ENCODE results near the gene CMPK2. TPM values are rescaled to one million over a fixed set of nuclear protein-coding genes. Genes with fewer than 3 reads are reported as not detected.

Gene CMPK2
- total RNA-seq, 2 experiments from 2014 or later = 102 to 106 TPM

DNA sequence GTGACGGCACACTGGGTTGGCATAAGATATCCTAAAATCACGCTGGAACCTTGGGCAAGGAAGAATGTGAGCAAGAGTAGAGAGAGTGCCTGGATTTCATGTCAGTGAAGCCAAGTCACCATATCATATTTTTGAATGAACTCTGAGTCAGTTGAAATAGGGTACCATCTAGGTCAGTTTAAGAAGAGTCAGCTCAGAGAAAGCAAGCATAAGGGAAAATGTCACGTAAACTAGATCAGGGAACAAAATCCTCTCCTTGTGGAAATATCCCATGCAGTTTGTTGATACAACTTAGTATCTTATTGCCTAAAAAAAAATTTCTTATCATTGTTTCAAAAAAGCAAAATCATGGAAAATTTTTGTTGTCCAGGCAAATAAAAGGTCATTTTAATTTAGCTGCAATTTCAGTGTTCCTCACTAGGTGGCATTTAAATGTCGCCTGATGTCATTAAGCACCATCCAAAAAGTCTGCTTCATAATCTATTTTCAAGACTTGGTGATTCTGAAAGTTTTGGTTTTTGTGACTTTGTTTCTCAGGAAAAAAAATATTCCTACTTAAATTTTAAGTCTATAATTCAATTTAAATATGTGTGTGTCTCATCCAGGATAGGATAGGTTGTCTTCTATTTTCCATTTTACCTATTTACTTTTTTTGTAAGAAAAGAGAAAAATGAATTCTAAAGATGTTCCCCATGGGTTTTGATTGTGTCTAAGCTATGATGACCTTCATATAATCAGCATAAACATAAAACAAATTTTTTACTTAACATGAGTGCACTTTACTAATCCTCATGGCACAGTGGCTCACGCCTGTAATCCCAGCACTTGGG is 31.4 kb upstream of the CMPK2 start:
- H3K9me3 Mint-ChIP-seq = peaks cover 21% of the 10 kb centered on the region
- H3K36me3 Mint-ChIP-seq = peaks cover 76% of the 10 kb centered on the region
- ATAC-seq (ENCODE audit: low read depth) (no peak), DNase-seq (no peak)
- peaks cover 20% of the 10 kb centered on the region for H3K4me1 Mint-ChIP-seq
- H3K27me3 Mint-ChIP-seq = no peaks in the 10 kb centered on the region
- no peak overlapping the region for H3K4me3 Mint-ChIP-seq
- POLR2A ChIA-PET = interaction anchor here (1.1 to 2.3 kb wide), 10 partner anchors 9 to 32 kb away, joined by 3 to 14 read pairs (median 8); partner anchors contain the start of genes CMPK2 and RSAD2
- peak overlapping the region; percentile 35 for H3K27ac Mint-ChIP-seq

DNA sequence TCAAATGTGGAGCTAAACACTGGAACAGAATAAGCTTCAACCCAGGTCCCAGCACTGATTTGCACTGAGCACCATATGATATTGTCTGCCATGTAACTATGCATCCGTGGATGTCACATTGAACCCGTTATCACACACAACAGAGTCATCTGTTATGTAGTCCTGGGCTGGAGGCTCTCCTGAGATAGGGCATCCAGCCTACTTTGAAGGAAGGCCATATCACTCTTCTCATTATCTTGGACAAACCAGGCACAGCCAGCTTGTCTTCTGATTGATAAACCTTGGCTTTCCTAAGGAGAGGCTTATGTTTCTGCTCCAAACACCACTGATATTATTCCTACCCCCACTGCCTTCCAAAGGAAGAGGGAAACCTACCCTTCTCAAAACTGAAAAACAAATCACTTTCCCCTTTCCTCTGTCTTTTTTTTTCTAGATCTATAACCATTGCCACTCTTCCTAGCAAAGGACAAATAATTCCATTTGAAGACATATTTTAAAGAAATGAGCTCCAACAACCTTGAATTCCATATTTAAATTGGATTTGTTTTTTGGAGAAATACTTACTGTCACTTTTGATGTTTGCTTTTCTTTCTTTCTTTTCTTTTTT is 28.3 kb upstream of the CMPK2 start:
- POLR2A ChIA-PET = interaction anchor here (0.9 to 1.5 kb wide), 5 partner anchors 9 to 24 kb away, joined by 3 to 10 read pairs (median 4); partner anchors contain the start of gene RSAD2
- no peak overlapping the region for H3K4me3 Mint-ChIP-seq
- H3K27me3 Mint-ChIP-seq = no peaks in the 10 kb centered on the region
- H3K36me3 Mint-ChIP-seq = peaks cover 53% of the 10 kb centered on the region
- no peak for DNase-seq
- H3K4me1 Mint-ChIP-seq = peaks cover 10% of the 10 kb centered on the region
- H3K9me3 Mint-ChIP-seq = no peaks in the 10 kb centered on the region
- peak overlapping the region; percentile 46 for H3K27ac Mint-ChIP-seq
- ATAC-seq (ENCODE audit: low read depth) = no peak

DNA sequence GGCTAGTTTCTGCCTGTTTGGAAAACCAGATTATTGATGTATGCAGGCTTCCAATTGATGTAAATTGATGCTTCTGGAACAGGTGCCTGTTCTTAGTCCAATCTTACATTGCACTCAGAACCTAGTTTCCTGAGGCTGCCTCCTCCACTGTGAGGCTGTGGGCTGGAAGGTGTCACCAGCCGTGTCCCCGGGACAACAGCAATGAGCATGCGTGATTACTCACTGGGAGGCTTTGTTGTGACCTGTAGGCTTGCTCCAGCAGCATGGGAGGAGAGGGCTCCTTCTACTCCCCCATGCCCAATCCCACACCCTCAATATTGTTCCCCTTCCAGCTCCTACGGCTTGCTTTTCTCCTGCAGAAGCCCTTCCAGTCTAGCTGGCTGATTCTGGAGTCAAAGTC is 23.0 kb upstream of the CMPK2 start:
- POLR2A ChIA-PET = interaction anchor here (1.3 to 1.5 kb wide), 3 partner anchors 8 to 27 kb away, joined by 4 to 7 read pairs (median 5); no protein-coding TSS in a partner anchor
- H3K4me1 Mint-ChIP-seq = peaks cover 32% of the 10 kb centered on the region
- peak overlapping the region; percentile 67 for H3K27ac Mint-ChIP-seq
- no peaks in the 10 kb centered on the region for H3K27me3 Mint-ChIP-seq
- ATAC-seq (ENCODE audit: low read depth) (no peak), DNase-seq (no peak)
- H3K36me3 Mint-ChIP-seq = peaks cover 55% of the 10 kb centered on the region
- H3K4me3 Mint-ChIP-seq = no peak overlapping the region
- H3K9me3 Mint-ChIP-seq = no peaks in the 10 kb centered on the region

DNA sequence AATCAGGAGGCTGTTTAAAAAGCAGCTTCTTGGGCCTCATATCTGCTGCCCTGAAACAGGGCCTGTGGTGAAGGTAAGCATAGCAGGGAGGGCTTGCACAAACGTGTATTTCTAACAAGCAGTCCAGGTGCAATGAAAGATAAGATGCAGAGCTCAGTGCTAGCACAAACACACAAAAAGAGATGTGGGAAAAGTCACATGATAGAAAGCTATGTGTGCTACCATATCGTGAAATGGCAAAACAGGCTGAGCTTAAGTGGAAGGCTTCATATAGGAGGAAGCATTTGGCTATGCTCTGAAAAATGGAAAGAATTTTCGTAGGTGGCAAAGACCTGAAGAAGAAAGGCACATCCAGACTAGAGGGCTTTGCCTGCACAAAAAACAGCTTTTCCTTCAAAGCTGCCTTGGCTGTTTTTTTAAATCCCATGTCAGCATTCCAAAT is 22.1 kb upstream of the CMPK2 start:
- Mint-ChIP-seq H3K4me1 (peaks cover 35% of the 10 kb centered on the region), H3K27ac (peak overlapping the region; percentile 36), H3K36me3 (peaks cover 57% of the 10 kb centered on the region), H3K4me3 (no peak overlapping the region), H3K9me3 (no peaks in the 10 kb centered on the region), H3K27me3 (no peaks in the 10 kb centered on the region)
- no peak for ATAC-seq (ENCODE audit: low read depth)
- POLR2A ChIA-PET = interaction anchor here (1.3 to 3.1 kb wide), 5 partner anchors 8 to 26 kb away, joined by 4 to 12 read pairs (median 5); partner anchors contain the start of gene RSAD2
- DNase-seq = no peak

DNA sequence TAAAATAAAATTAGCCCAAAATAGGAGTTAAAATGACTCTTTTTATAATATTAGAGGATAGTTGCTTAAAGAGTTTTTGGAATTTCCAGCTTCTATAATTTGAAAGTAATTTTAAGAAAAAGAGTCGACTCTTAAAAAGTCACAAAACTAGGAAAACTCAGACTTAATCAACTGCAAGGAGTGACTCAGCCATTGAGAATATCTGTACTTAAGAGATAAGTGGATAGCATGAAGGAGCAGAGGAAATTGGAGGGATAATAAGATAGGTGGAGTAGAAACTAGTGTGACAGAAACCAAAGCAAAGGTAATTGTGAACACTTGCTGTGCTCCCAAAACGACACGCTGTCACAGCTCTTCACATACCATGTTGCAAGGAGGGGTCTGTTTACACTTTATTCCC is 20.3 kb upstream of the CMPK2 start:
- Mint-ChIP-seq H3K27me3 (no peaks in the 10 kb centered on the region), H3K27ac (no peak overlapping the region), H3K9me3 (no peaks in the 10 kb centered on the region), H3K4me3 (no peak overlapping the region), H3K36me3 (peaks cover 67% of the 10 kb centered on the region), H3K4me1 (peaks cover 53% of the 10 kb centered on the region)
- ATAC-seq (ENCODE audit: low read depth) = no peak
- no peak for DNase-seq
- POLR2A ChIA-PET = interaction anchor here (1.5 to 3.1 kb wide), 3 partner anchors 8 to 23 kb away, joined by 3 to 12 read pairs (median 8); partner anchors contain the start of genes CMPK2 and RSAD2

DNA sequence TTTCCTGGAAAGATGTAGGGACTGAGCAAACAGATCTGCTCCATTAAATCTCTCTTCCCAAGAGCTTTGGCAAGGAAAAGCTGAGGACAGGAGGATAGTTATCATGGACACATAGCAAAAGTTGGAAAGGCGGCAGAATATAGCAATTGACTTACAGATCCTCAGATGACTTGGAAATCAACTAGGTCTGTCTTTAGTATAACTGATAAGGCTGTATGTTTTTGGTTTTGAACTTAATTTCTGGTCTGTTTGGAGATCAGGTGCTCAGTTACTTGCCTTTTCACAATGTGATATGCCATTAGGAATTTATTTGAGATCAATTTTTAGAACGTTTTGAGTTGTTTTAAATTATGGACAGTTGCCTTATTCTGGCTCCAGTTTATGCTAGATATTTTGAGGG is 19.8 kb upstream of the CMPK2 start:
- Mint-ChIP-seq H3K9me3 (no peaks in the 10 kb centered on the region), H3K27me3 (no peaks in the 10 kb centered on the region), H3K4me1 (peaks cover 54% of the 10 kb centered on the region), H3K4me3 (no peak overlapping the region), H3K27ac (no peak overlapping the region), H3K36me3 (peaks cover 69% of the 10 kb centered on the region)
- DNase-seq = no peak
- POLR2A ChIA-PET = interaction anchor here (0.6 to 3.1 kb wide), 6 partner anchors 8 to 33 kb away, joined by 3 to 12 read pairs (median 4); partner anchors contain the start of genes CMPK2 and RSAD2
- no peak for ATAC-seq (ENCODE audit: low read depth)

DNA sequence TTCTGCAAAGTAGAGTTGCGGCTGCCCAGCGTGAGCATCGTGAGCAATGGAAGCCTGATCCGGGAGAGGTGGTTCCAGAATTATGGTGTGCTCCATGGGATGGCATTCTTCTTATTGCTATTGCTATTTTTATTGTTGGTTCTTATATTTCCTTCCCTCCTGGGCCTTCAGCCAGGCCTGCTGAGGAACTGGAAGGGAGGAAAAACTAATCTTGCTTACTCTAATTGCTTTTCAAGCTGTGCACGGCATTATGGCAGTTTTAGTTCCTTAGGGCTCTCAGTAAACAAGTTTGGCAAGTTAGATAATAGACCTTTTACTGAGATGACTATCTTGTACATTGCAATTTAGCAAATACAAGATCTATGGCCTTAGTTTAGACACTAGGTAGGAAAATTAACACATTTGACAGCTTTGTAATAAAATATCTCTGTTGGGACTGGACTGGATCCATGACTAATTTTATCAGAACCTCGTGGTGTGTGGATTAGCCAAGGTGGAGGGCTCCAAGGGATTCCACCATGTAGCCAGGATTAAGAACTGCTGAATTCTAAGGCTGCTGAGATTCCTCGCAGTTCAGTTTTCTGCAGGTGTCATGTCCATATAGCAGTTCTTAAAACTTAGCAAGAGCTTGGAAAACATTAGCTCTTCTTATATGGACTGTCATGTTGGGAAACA is 17.9 kb upstream of the CMPK2 start:
- DNase-seq (no peak), ATAC-seq (ENCODE audit: low read depth) (no peak)
- POLR2A ChIA-PET = interaction anchor here (1.0 to 1.9 kb wide), 4 partner anchors 11 to 26 kb away, joined by 3 to 4 read pairs (median 4); partner anchors contain the start of gene CMPK2
- peaks cover 58% of the 10 kb centered on the region for H3K4me1 Mint-ChIP-seq
- peak overlapping the region; percentile 8 for H3K4me3 Mint-ChIP-seq
- no peak overlapping the region for H3K27ac Mint-ChIP-seq
- H3K36me3 Mint-ChIP-seq = peaks cover 77% of the 10 kb centered on the region
- no peaks in the 10 kb centered on the region for H3K9me3 Mint-ChIP-seq
- H3K27me3 Mint-ChIP-seq = no peaks in the 10 kb centered on the region

DNA sequence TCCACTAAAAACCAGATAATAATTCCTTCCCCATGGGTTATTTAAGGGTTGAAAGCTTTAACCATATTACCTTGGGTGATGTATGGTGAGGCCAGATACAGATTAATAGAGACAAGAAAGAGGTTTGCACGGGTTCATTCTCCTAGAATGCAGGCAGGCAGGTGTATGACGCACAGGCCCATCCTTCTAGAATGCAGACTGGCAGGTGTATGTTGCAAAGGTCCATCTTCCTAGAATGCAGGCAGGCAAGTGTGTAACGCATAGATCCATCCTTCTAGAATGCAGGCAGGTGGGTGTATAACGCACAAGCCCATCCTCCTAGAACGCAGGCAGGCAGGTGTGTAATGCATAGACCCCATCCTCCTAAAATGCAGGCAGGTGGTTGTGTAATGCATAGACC is 15.8 kb upstream of the CMPK2 start:
- ATAC-seq (ENCODE audit: low read depth) = no peak
- peaks cover 69% of the 10 kb centered on the region for H3K36me3 Mint-ChIP-seq
- no peaks in the 10 kb centered on the region for H3K9me3 Mint-ChIP-seq
- H3K4me1 Mint-ChIP-seq = peaks cover 60% of the 10 kb centered on the region
- peak overlapping the region; percentile 90 for H3K4me3 Mint-ChIP-seq
- POLR2A ChIA-PET = interaction anchor here (2.5 to 9.1 kb wide), 5 partner anchors 9 to 38 kb away, joined by 7 to 557 read pairs (median 80); partner anchors contain the start of gene CMPK2
- no peak for DNase-seq
- H3K27me3 Mint-ChIP-seq = no peaks in the 10 kb centered on the region
- peak overlapping the region; percentile 82 for H3K27ac Mint-ChIP-seq

DNA sequence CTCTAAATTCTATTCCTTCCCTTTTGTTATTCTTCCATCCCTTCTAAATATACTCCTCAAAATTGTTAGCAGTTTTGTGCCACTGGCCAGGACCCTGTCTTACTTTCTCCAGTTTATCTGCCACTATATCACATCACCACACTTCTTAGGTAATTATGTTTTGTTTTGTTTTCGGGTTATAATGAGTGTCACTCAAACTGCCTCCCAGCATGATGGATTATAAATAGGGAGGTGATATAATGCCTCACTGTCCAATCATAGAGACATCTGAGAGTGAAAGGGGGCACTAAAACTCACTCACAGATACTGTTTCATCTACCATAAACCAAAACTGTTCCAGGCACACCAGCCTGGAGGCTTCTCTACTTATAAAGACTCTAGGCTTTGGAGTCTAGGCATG is 15.3 kb upstream of the CMPK2 start:
- Mint-ChIP-seq H3K4me1 (peaks cover 60% of the 10 kb centered on the region), H3K36me3 (peaks cover 65% of the 10 kb centered on the region)
- POLR2A ChIA-PET = interaction anchor here (2.5 to 9.1 kb wide), 6 partner anchors 9 to 39 kb away, joined by 7 to 557 read pairs (median 60); partner anchors contain the start of gene CMPK2

DNA sequence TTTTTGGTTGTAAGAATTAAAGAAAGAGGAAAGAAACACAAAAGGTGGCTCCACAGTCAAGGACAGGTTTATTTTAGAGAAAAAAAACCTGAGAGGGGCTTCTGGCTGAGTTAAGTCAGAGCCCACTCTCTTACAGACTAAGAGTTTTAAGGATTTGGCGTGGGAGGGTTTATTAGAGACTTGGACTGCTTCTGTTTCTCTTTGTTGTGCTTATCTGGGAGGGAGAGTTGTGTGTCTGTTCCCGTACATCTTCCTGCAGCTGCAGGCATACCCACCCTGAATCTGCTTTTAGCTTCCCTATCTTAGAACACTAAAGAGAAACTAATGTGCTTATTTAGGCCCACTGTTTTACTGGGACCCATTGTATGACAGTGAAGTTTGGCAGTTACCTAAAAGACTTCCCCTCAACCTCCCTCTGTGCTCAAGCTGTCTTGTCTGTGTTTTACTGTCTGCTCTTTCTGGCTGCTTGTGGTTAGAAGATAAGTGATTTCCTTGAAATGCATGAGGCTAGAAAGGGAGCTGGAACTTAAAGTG is 14.6 kb upstream of the CMPK2 start:
- DNase-seq (no peak), ATAC-seq (ENCODE audit: low read depth) (peak; percentile 42)
- Mint-ChIP-seq H3K27me3 (no peaks in the 10 kb centered on the region), H3K9me3 (no peaks in the 10 kb centered on the region), H3K4me3 (peak overlapping the region; percentile 97), H3K36me3 (peaks cover 63% of the 10 kb centered on the region), H3K27ac (peak overlapping the region; percentile 97), H3K4me1 (peaks cover 58% of the 10 kb centered on the region)
- POLR2A ChIA-PET = interaction anchor here (0.6 to 9.1 kb wide), 9 partner anchors 8 to 1801 kb away, joined by 4 to 557 read pairs (median 26); partner anchors contain the start of gene CMPK2

More for the DNA sequence above, 15.3 kb upstream of the CMPK2 start:
- ATAC-seq (ENCODE audit: low read depth) (no peak), DNase-seq (no peak)
- Mint-ChIP-seq H3K27me3 (no peaks in the 10 kb centered on the region), H3K9me3 (no peaks in the 10 kb centered on the region), H3K27ac (peak overlapping the region; percentile 82), H3K4me3 (peak overlapping the region; percentile 90)

DNA sequence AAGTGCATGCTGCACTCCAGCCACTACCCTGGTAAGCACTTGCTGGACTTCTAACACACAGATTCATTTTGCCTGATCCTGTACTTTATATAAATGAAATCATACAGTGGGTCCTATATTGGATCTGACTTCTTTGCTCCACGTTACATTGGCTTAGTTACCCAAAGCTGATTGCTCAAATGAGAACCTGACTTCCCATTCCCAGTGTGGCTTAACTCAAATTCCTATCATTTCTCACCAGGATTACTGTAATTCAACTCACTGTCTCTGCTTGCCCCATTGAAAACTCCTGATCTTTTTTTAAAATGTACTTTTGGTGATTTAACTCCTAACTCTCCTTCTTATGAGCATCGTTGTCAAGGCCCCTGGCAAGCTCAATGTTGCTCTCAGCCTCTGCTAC is 13.3 kb upstream of the CMPK2 start:
- ATAC-seq (ENCODE audit: low read depth) (no peak), DNase-seq (no peak)
- peaks cover 63% of the 10 kb centered on the region for H3K36me3 Mint-ChIP-seq
- peaks cover 55% of the 10 kb centered on the region for H3K4me1 Mint-ChIP-seq
- no peaks in the 10 kb centered on the region for H3K27me3 Mint-ChIP-seq
- H3K4me3 Mint-ChIP-seq = peak overlapping the region; percentile 99
- H3K9me3 Mint-ChIP-seq = peaks cover 2% of the 10 kb centered on the region
- peak overlapping the region; percentile 95 for H3K27ac Mint-ChIP-seq
- POLR2A ChIA-PET = interaction anchor here (0.7 to 9.1 kb wide), 9 partner anchors 9 to 48 kb away, joined by 3 to 557 read pairs (median 26); partner anchors contain the start of gene CMPK2

DNA sequence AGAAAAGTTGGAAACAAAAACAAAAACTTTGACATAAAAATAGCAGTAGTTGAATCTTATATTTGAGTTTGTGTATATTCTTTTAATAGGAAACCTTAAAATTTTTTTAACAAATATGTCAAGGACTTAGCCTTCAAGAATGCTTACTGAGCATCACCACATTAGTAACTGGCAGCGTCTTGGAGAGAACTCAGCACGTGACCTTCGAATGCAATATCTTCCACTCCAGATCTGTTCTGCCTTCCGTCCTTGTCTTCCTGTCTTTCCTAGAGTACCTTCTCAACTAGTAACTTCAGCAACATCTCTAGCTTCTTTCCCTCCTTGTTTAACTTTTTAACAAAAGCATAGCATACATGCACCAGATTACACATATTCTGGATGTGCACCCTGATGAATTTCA is 12.8 kb upstream of the CMPK2 start:
- Mint-ChIP-seq H3K27me3 (no peaks in the 10 kb centered on the region), H3K27ac (peak overlapping the region; percentile 95), H3K9me3 (peaks cover 4% of the 10 kb centered on the region), H3K4me1 (peaks cover 53% of the 10 kb centered on the region), H3K36me3 (peaks cover 62% of the 10 kb centered on the region), H3K4me3 (peak overlapping the region; percentile 99)
- ATAC-seq (ENCODE audit: low read depth) = no peak
- POLR2A ChIA-PET = interaction anchor here (1.3 to 9.1 kb wide), 12 partner anchors 8 to 41 kb away, joined by 4 to 557 read pairs (median 11); partner anchors contain the start of gene CMPK2
- no peak for DNase-seq
